GM12878 (cell line): ENCODE measurements around the gene RRP12.

Source experiments
- MTA2 ChIP-seq: fragments of 450-650 bp; IDR thresholded peaks from 2 replicates; pipeline ENCODE4 v1.6.1; 2016; ENCODE audit warnings: low read depth, mild to moderate bottlenecking, moderate library complexity
- POLR2AphosphoS5 ChIP-seq: IDR thresholded peaks from 2 replicates; pipeline ENCODE4 v1.6.1; 2011; ENCODE audit warnings: mild to moderate bottlenecking, low read length, inconsistent platforms
- TF ChIP-seq, protein P1 (sequence below): fragments of 450-650 bp; IDR thresholded peaks from 2 replicates; pipeline ENCODE4 v1.6.1; 2017; ENCODE audit warnings: mild to moderate bottlenecking, moderate library complexity

DNA sequence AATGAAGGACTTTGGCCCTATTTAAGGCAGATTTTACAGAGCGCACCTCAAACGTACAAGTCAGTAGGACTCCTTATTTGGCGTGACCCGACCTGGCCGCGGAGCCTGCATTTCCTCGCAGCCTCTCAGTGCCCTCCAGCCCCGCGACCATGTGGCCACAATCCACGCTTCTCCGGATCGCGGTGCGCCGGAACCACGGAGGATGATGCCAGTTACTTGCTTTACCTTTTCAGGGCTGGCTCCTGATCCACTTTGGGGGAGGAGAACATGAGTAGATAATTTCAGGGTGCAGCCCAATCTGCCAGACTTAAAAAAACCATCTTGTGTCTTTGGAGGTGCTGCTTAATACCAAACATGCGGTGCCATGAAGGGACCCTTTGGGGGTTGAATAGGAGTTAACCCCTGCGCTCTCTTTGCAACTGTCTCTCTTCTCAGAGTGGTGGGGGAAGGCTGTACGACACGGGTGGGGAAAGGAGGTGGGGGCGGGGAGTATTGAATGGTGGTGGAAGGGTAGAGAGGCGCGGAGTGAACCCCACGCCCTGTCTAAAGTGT is 80.6 kb downstream of the RRP12 start:
- no peak for TF ChIP-seq MTA2
- no peak for TF ChIP-seq POLR2AphosphoS5
- TF ChIP-seq, protein P1, sequence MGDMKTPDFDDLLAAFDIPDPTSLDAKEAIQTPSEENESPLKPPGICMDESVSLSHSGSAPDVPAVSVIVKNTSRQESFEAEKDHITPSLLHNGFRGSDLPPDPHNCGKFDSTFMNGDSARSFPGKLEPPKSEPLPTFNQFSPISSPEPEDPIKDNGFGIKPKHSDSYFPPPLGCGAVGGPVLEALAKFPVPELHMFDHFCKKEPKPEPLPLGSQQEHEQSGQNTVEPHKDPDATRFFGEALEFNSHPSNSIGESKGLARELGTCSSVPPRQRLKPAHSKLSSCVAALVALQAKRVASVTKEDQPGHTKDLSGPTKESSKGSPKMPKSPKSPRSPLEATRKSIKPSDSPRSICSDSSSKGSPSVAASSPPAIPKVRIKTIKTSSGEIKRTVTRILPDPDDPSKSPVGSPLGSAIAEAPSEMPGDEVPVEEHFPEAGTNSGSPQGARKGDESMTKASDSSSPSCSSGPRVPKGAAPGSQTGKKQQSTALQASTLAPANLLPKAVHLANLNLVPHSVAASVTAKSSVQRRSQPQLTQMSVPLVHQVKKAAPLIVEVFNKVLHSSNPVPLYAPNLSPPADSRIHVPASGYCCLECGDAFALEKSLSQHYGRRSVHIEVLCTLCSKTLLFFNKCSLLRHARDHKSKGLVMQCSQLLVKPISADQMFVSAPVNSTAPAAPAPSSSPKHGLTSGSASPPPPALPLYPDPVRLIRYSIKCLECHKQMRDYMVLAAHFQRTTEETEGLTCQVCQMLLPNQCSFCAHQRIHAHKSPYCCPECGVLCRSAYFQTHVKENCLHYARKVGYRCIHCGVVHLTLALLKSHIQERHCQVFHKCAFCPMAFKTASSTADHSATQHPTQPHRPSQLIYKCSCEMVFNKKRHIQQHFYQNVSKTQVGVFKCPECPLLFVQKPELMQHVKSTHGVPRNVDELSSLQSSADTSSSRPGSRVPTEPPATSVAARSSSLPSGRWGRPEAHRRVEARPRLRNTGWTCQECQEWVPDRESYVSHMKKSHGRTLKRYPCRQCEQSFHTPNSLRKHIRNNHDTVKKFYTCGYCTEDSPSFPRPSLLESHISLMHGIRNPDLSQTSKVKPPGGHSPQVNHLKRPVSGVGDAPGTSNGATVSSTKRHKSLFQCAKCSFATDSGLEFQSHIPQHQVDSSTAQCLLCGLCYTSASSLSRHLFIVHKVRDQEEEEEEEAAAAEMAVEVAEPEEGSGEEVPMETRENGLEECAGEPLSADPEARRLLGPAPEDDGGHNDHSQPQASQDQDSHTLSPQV: no peak
